Neural cell (in vitro differentiated cells): ENCODE results near the gene ARHGAP35. TPM values are rescaled to one million over a fixed set of nuclear protein-coding genes. Genes with fewer than 3 reads are reported as not detected.

ENCODE experiments used
- H2AFZ ChIP-seq: fragments of 200-600, 300-800 bp; sonication (generic), shearing (Covaris generic); 2 replicates; pipeline ENCODE4 v1.6.0; 2014; ENCODE audit warnings: low read depth, mild to moderate bottlenecking, antibody characterized with exemption, low read length, moderate library complexity
- H3F3A ChIP-seq: fragments of 200-600 bp; shearing (Covaris generic); 2 replicates; pipeline ENCODE4 v1.6.1; 2016; ENCODE audit warnings: mild to moderate bottlenecking, moderate library complexity, mixed read lengths, antibody characterized with exemption, low read length; ENCODE audit not compliant: insufficient read depth, poor library complexity, severe bottlenecking
- H3K27ac ChIP-seq: fragments of 200-600, 300-800 bp; sonication (generic), shearing (Covaris generic); 2 replicates; pipeline ENCODE4 v1.5.1; 2014; ENCODE audit warnings: mild to moderate bottlenecking, low read length, moderate library complexity
- H3K27me3 ChIP-seq: fragments of 300-800, 200-600 bp; sonication (generic), shearing (Covaris generic); 2 replicates; pipeline ENCODE4 v1.6.0; 2014; ENCODE audit warnings: mild to moderate bottlenecking, low read depth, low read length, moderate library complexity; ENCODE audit not compliant: insufficient read depth
- H3K36me3 ChIP-seq: fragments of 300-800, 200-600 bp; sonication (generic), shearing (Covaris generic); 2 replicates; pipeline ENCODE4 v1.5.1; 2014; ENCODE audit warnings: mild to moderate bottlenecking, antibody characterized with exemption, low read length, moderate library complexity; ENCODE audit not compliant: insufficient read depth
- H3K4me2 ChIP-seq: fragments of 300-800, 200-600 bp; sonication (generic), shearing (Covaris generic); 2 replicates; pipeline ENCODE4 v1.6.0; 2014; ENCODE audit warnings: mild to moderate bottlenecking, low read length
- H3K4me3 ChIP-seq: fragments of 300-800, 200-600 bp; sonication (generic), shearing (Covaris generic); 2 replicates; pipeline ENCODE4 v1.5.1; 2014; ENCODE audit warnings: mild to moderate bottlenecking, low read length, moderate library complexity
- H3K79me2 ChIP-seq: fragments of 200-600 bp; shearing (Covaris generic); replicated peaks from 2 replicates; pipeline ENCODE4 v1.6.0; 2014; ENCODE audit warnings: mild to moderate bottlenecking, low read length, moderate library complexity; ENCODE audit not compliant: insufficient read depth
- H3K9ac ChIP-seq: fragments of 300-800, 200-600 bp; sonication (generic), shearing (Covaris generic); 2 replicates; pipeline ENCODE4 v1.6.1; 2016; ENCODE audit warnings: mild to moderate bottlenecking, low read length, mixed read lengths
- H3K9me2 ChIP-seq: fragments of 200-600 bp; shearing (Covaris generic); 2 replicates; pipeline ENCODE4 v1.6.1; 2016; ENCODE audit warnings: mild to moderate bottlenecking, low read length, mixed read lengths; ENCODE audit not compliant: insufficient read depth
- H3K9me3 ChIP-seq: fragments of 200-600, 300-800 bp; sonication (generic), shearing (Covaris generic); 2 replicates; pipeline ENCODE4 v1.6.1; 2016; ENCODE audit warnings: mild to moderate bottlenecking, mixed run types, low read length, moderate library complexity, mixed read lengths
- H4K20me1 ChIP-seq: fragments of 200-600 bp; shearing (Covaris generic); 2 replicates; pipeline ENCODE4 v1.6.1; 2016; ENCODE audit warnings: mild to moderate bottlenecking, mixed run types; ENCODE audit not compliant: insufficient read depth
- EP300 ChIP-seq: fragments of 450-650 bp; conservative IDR thresholded peaks from 2 replicates; pipeline ENCODE4 v1.6.1; 2014; ENCODE audit warnings: antibody characterized with exemption, mild to moderate bottlenecking, moderate library complexity; ENCODE audit not compliant: poor library complexity, severe bottlenecking
- EZH2 ChIP-seq: fragments of 200-600, 300-800 bp; shearing (Covaris generic), sonication (generic); IDR thresholded peaks from 2 replicates; pipeline ENCODE4 v1.6.1; 2014; ENCODE audit warnings: antibody characterized with exemption, low read length, borderline replicate concordance, mild to moderate bottlenecking; ENCODE audit not compliant: insufficient read depth, poor library complexity, severe bottlenecking
- MXI1 ChIP-seq: fragments of 450-650 bp; conservative IDR thresholded peaks from 2 replicates; pipeline ENCODE4 v1.6.1; 2014; ENCODE audit warnings: antibody characterized with exemption, mild to moderate bottlenecking; ENCODE audit not compliant: poor library complexity, severe bottlenecking
- POLR2AphosphoS5 ChIP-seq: IDR thresholded peaks from 2 replicates; pipeline ENCODE4 v1.6.1; 2012
- RAD21 ChIP-seq: fragments of 450-650 bp; conservative IDR thresholded peaks from 2 replicates; pipeline ENCODE4 v1.6.1; 2014; ENCODE audit warnings: antibody characterized with exemption, mild to moderate bottlenecking, moderate library complexity
- REST ChIP-seq: IDR thresholded peaks from 2 replicates; pipeline ENCODE4 v1.6.1; 2012; ENCODE audit warnings: borderline replicate concordance
- SMC3 ChIP-seq: fragments of 450-650 bp; conservative IDR thresholded peaks from 2 replicates; pipeline ENCODE4 v1.6.1; 2014; ENCODE audit warnings: antibody characterized with exemption, mild to moderate bottlenecking, moderate library complexity; ENCODE audit not compliant: poor library complexity
- TAF1 ChIP-seq: IDR thresholded peaks from 2 replicates; pipeline ENCODE4 v1.6.1; 2012; ENCODE audit warnings: low read depth
- polyA plus RNA-seq: library from polyadenylated mRNA; depleted of rRNA; stranded (reverse); fragments of >200 nt; gene quantifications from 2 replicates; pipeline ENCODE4 v1.2.3, GENCODE V29; 2014
- TF ChIP-seq, protein P1 (sequence below): fragments of 450-650 bp; IDR thresholded peaks from 2 replicates; pipeline ENCODE4 v1.5.1; 2014; ENCODE audit warnings: antibody characterized with exemption, mild to moderate bottlenecking, moderate library complexity; ENCODE audit not compliant: poor library complexity, severe bottlenecking

Gene ARHGAP35
- polyA plus RNA-seq, 1 donor from 2014 or later, result 29.5 TPM

- Histone ChIP-seq H3K9me2 (no peaks in the 10 kb centered on the region), H2AFZ (no peak overlapping the region), H3K79me2 (peaks cover 73% of the 10 kb centered on the region), H3F3A (no peaks in the 10 kb centered on the region), H3K27ac (no peak overlapping the region), H3K36me3 (no peaks in the 10 kb centered on the region), H3K9me3 (no peaks in the 10 kb centered on the region), H3K9ac (no peak overlapping the region), H3K27me3 (no peaks in the 10 kb centered on the region), H3K4me3 (no peak overlapping the region), H3K4me2 (no peak overlapping the region), H4K20me1 (no peaks in the 10 kb centered on the region)
- TF ChIP-seq EP300, result no peak
- TF ChIP-seq SMC3, result no peak
- TF ChIP-seq POLR2AphosphoS5, result no peak
- TF ChIP-seq EZH2, result no peak
- TF ChIP-seq, protein P1, sequence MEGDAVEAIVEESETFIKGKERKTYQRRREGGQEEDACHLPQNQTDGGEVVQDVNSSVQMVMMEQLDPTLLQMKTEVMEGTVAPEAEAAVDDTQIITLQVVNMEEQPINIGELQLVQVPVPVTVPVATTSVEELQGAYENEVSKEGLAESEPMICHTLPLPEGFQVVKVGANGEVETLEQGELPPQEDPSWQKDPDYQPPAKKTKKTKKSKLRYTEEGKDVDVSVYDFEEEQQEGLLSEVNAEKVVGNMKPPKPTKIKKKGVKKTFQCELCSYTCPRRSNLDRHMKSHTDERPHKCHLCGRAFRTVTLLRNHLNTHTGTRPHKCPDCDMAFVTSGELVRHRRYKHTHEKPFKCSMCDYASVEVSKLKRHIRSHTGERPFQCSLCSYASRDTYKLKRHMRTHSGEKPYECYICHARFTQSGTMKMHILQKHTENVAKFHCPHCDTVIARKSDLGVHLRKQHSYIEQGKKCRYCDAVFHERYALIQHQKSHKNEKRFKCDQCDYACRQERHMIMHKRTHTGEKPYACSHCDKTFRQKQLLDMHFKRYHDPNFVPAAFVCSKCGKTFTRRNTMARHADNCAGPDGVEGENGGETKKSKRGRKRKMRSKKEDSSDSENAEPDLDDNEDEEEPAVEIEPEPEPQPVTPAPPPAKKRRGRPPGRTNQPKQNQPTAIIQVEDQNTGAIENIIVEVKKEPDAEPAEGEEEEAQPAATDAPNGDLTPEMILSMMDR, result no peak
- no peak for TF ChIP-seq TAF1
- TF ChIP-seq RAD21, result no peak
- TF ChIP-seq REST, result no peak
- no peak for TF ChIP-seq MXI1
Measured at GRCh38 chr19:46886546-46887239, 25.9 kb downstream of the ARHGAP35 start.

DNA sequence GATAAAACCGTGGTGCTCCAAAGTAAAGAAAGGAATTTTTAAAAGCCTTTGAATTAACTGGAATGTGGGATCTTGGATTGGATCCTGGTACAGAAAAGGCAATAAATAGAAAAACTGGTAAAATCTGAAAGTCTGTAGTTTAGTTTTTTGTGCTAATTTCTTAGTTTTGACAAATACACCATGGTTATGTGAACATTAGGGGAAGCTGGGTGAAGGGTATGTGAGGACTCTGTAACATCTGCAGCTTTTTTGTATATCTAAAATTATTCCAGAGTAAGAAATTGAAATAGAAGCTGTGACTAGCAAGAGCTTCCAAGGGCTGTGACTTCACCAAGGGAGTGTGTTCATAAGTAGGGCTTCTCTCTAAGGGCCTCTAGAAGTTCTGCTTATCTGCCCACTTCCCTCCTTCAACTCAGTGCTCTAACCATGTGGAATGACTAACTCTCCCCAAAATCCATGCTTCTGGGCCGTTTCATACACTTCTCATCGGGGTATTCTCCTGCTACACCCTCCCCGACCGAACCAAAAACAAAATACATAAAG lies 26.5 kb downstream of the ARHGAP35 start:
- H3K9ac ChIP-seq, result no peak overlapping the region
- no peaks in the 10 kb centered on the region for H4K20me1 ChIP-seq
- no peak overlapping the region for H3K4me3 ChIP-seq
- H3K27me3 ChIP-seq, result no peaks in the 10 kb centered on the region
- H3K4me2 ChIP-seq, result no peak overlapping the region
- H3K9me2 ChIP-seq, result no peaks in the 10 kb centered on the region
- no peak overlapping the region for H2AFZ ChIP-seq
- peaks cover 73% of the 10 kb centered on the region for H3K79me2 ChIP-seq
- H3K27ac ChIP-seq, result no peak overlapping the region
- no peaks in the 10 kb centered on the region for H3K36me3 ChIP-seq
- H3K9me3 ChIP-seq, result no peaks in the 10 kb centered on the region
- no peaks in the 10 kb centered on the region for H3F3A ChIP-seq
- TF ChIP-seq EP300 (no peak), MXI1 (no peak), TAF1 (no peak), SMC3 (no peak), REST (no peak), POLR2AphosphoS5 (no peak)
- TF ChIP-seq, protein P1, result no peak
